Liver (tissue), 5 donors: Measurements from ENCODE around the gene ARMC9. TPM values are rescaled to one million over a fixed set of nuclear protein-coding genes. Genes with fewer than 3 reads are reported as not detected.

Experiments
- polyA plus RNA-seq, 2 donors: library from polyadenylated mRNA; stranded (reverse) in 1 of 2; unstranded in 1 of 2; fragments of 200-250 nt in 1 of 2; fragments of >200 nt in 1 of 2; fragmentation: Nextera tagmentation in 1 of 2; extraction: Ambion mirVana in 1 of 2; gene quantifications; one replicate each; pipeline versions ENCODE4 v1.2.1 to v1.2.3, GENCODE V29; 2013 to 2015
- small RNA-seq: library from RNA; depleted of rRNA; stranded (forward); fragments of <200 nt; gene quantifications from one replicate; pipeline ENCODE3, GENCODE V24; 2014
- total RNA-seq, 2 donors: library from RNA; depleted of rRNA; stranded (reverse); fragments of >200 nt; gene quantifications; one replicate each; pipeline ENCODE4 v1.2.3, GENCODE V29; 2014
- donor health status: healthy.
- donor health status: healthy.
- donor health status: healthy.

ARMC9 gene
- total and polyA plus RNA-seq, 4 donors, result 1.1 to 2.3 (median 1.8) TPM

Small RNAs within 50 kb of the gene (small RNA-seq; reads per million reads assigned to genes)
- gene AC018738.1 (0.07 reads per million), gene MIR4777 (not detected)

Other genes with a start within 250 kb of the ARMC9 start
- gene SPATA3, start 202.5 kb upstream of the ARMC9 start, total RNA-seq, result not detected
- not detected for gene SPATA3, start 202.5 kb upstream of the ARMC9 start, polyA plus RNA-seq
- gene C2orf72, start 161.1 kb upstream of the ARMC9 start, total RNA-seq, result 100 to 1,000 TPM in 1 of 2 donors, 10 to 100 TPM in 1; 74.8 to 141 TPM
- 10 to 100 TPM; 33.2 to 94.9 TPM for gene C2orf72, start 161.1 kb upstream of the ARMC9 start, polyA plus RNA-seq
- 10 to 100 TPM; 64.9 to 83.3 TPM for gene PSMD1, start 141.8 kb upstream of the ARMC9 start, total RNA-seq
- gene PSMD1, start 141.8 kb upstream of the ARMC9 start, polyA plus RNA-seq, result 10 to 100 TPM; 31.7 to 71.3 TPM
- gene HTR2B, start 73.6 kb upstream of the ARMC9 start, total RNA-seq, result under 1 TPM; 0.09 to 0.33 TPM
- gene HTR2B, start 73.6 kb upstream of the ARMC9 start, polyA plus RNA-seq, result 1 to 10 TPM in 1 of 2 donors, under 1 TPM in 1; 0.92 to 1.0 TPM
- gene B3GNT7, start 197.1 kb downstream of the ARMC9 start, total RNA-seq, result 1 to 10 TPM; 1.1 to 1.7 TPM
- gene B3GNT7, start 197.1 kb downstream of the ARMC9 start, polyA plus RNA-seq, result under 1 TPM; 0.74 to 0.96 TPM